HG03354 (cell line): ENCODE results near the gene RBM47.
"Not testable (repeated sequence)": the region's sequence is repeated elsewhere in the genome, so short reads cannot be mapped to it uniquely, and the experiment has no call there.

ENCODE experiments used
- ATAC-seq: cut with Tn5 transposase; IDR thresholded peaks from one replicate; pipeline ENCODE4 v1.9.1; 2021; ENCODE audit warnings: mild to moderate bottlenecking; ENCODE audit not compliant: unreplicated experiment, poor library complexity, severe bottlenecking

Gene RBM47

GRCh38 chr4:40466789-40467188, 162.9 kb downstream of the RBM47 start:
- no peak for ATAC-seq

- ATAC-seq, result peak; percentile 82
These were observed 167.3 kb downstream of the RBM47 start for GRCh38 chr4:40462326-40462725.

GRCh38 chr4:40461879-40462278, 167.8 kb downstream of the RBM47 start:
- ATAC-seq, result no peak

- ATAC-seq, result no peak
These were observed 168.6 kb downstream of the RBM47 start for GRCh38 chr4:40461062-40461461.

GRCh38 chr4:40458683-40459082, 171.0 kb downstream of the RBM47 start:
- no peak for ATAC-seq

- peak; percentile 48 for ATAC-seq
These were observed 171.6 kb downstream of the RBM47 start for GRCh38 chr4:40458109-40458508.

- no peak for ATAC-seq
These were observed 174.2 kb downstream of the RBM47 start for GRCh38 chr4:40455340-40455902.

GRCh38 chr4:40454816-40455215, 174.8 kb downstream of the RBM47 start:
- no peak for ATAC-seq

GRCh38 chr4:40453912-40454311, 175.8 kb downstream of the RBM47 start:
- no peak for ATAC-seq

- no peak for ATAC-seq
These were observed 180.8 kb downstream of the RBM47 start for GRCh38 chr4:40448875-40449274.

- ATAC-seq, result no peak
These were observed 182.8 kb downstream of the RBM47 start for GRCh38 chr4:40446839-40447238.

- ATAC-seq, result not testable (repeated sequence)
These were observed 183.4 kb downstream of the RBM47 start for GRCh38 chr4:40446261-40446750.

- ATAC-seq, result no peak
These were observed 184.0 kb downstream of the RBM47 start for GRCh38 chr4:40445671-40446070.

- ATAC-seq, result no peak
These were observed 188.2 kb downstream of the RBM47 start for GRCh38 chr4:40441430-40441829.

GRCh38 chr4:40439519-40439918, 190.1 kb downstream of the RBM47 start:
- no peak for ATAC-seq

- ATAC-seq, result no peak
These were observed 191.2 kb downstream of the RBM47 start for GRCh38 chr4:40438384-40439026.

GRCh38 chr4:40437741-40438383, 191.8 kb downstream of the RBM47 start:
- no peak for ATAC-seq

GRCh38 chr4:40435306-40435705, 194.4 kb downstream of the RBM47 start:
- not testable (repeated sequence) for ATAC-seq

- ATAC-seq, result no peak
These were observed 195.5 kb downstream of the RBM47 start for GRCh38 chr4:40434126-40434687.

GRCh38 chr4:40432504-40432903, 197.2 kb downstream of the RBM47 start:
- ATAC-seq, result no peak

GRCh38 chr4:40427871-40428270, 201.8 kb downstream of the RBM47 start:
- ATAC-seq, result not testable (repeated sequence)
